Activated T-cell treated with anti-CD3 and anti-CD28 coated beads for 24 hours (primary cell): ENCODE results near the gene XIRP1.

Source experiments
- DNase-seq: peaks from one replicate; pipeline ENCODE4 v3.0.0-alpha.2; 2020; ENCODE audit warnings: low read depth

Gene XIRP1

DNA sequence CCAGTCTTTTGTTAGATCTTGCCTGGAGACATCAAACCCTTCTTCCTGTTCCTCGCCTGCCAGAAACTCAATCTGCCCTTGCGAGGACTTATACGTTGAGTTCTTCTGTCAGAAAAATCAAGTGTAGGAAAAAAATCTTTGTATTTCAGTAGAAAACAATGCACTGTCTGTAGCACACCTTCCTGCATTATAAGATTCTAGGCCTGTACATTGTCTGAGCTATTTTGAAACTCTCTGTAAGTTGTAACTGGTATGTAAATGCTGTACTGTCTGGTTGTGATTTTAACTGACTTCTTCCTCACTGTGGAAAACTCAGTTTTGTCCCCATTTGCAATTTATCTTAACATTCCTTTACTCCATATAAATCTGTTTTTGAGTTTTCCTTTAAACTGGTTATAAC, 17.7 kb upstream of the XIRP1 start:
- no peak for DNase-seq

DNA sequence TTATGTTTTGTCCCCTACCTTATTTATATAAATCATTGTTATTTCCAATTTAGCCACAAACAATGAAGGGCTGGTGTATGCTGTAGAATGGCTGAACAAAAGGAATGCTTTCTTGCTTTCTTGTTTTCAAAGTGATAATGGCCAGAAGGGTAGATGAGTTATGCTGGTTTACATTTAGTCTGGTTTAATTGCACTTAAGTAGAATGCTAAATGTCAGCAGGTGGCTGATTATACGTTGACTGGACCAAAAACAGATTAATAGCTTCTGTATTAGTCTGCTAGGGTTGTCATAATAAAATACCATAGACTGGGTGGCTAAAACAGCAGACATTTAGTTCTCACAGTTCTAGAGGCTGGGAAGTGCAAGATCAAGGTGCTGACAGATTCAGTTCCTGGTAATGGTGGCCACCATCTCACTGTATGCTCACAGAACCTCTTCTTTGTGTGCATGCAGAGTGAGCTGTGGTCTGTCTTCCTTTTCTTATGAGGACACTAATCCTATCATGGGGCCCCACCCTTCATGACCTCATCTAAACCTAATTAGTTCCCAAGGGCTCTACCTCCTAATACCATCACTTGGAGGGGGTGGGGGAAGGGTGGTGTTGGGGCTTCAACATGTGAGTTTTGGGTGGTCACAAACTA, 17.1 kb upstream of the XIRP1 start:
- DNase-seq: no peak

DNA sequence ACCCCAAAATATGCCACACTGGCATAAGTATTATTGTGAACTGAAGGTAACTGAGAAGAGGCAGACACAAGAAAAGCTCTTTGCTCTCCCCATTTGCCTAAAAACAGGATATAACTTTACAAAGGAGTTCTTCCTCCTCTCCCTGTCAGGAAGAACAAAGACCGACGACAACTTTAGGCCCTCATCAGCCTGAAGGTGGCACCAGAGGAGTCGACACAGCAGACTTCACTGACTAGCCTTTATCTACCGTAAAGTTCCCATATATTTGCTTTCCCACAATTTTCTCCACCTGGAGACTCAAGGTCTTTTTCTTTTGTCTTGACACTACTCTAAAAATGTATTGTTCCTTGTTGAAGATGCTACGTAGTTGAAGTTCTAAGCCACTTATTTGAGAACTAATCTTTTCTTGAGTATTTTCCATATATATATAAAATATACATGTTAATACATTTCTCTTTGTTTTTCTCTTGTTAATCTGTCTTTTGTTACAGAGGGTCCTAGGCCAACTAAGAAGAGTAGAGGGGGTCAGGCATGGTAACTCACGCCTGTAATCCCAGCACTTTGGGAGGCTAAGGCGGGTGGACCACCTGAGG, 16.2 kb upstream of the XIRP1 start:
- DNase-seq: peak; percentile 29

DNA sequence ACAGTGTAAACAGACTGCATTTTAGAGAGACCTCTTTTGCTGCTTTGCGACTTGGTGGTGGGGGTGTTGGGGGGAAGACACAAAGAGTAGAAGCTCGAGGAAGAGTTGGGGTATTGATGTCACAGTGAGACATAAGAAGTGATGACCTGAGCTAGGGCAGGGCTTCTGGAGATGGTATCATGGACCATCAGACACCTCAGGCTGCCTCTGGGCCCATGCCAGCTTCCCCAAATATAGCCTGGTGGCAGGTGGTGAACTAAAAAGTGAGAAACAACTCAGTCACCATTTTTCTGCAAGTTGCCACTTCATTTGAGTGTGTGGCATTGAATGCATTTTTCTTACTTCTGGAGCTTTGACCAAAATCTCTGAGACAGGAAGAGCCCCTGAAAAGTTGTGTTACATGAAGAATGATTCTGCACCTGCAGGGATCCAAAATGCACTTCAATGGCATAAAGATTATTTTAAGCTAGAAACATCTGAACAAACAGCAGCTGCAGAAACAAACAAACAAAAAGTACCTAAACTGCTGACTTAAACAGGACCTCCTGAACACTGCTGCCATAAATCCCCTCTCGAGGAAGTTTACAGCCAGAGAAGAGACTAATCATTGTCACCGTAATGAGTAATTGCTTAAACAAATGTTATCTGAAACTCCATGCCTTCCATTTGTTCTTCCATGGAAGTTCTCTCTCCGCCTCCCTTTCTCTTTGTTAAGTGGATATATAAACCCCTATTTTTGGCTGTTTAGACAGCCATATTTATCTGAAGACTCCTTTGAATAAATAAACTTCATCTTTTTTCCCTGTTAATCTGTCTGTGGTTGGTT, 15.2 kb upstream of the XIRP1 start:
- no peak for DNase-seq

DNA sequence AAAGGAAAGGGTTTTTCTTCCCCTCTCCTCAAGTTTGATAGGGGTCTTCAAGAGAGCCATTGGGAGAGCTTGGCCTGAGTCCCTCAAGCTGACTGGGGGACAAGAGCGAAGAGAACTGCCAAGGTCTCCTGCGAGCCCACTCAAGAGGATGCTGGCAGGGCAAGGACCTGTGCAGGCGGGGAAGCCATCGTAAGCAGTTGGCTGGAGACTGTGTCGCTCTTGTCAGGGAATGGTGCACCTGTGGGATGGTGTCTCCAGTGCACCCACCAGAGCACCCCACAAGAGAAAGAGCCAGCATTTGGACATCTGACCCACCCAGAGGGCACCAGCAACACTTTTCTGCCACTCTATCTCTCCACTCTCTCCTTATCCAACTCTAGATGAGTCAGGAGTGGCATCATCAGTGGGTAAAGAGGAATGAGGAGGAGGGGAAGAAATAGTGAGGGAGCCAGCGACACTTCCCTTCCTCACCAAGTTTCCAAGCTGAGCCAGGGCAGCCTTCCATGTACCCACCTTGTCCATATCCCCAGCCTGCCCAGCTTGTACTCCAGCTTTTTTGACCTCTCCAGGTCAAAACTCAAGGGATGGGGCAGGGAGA, 13.6 kb upstream of the XIRP1 start:
- no peak for DNase-seq

DNA sequence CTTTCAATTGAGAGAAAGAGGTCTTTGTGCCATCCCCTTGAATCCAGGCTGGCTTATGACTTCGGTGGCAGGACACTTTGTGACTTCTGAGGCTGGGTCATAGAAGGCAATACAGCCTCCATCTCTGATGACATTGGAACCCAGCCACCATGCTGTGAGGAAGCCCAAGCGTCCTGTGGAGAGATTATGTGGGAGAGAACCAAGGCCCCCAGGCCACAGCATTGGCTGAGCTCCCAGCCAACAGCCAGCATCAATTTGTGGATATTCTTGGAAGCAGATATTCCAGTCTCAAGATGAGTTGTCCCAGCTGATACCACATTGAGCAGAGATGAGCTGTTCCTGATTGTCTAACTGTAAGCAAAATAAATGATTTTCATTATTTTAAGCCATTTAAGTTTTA, 12.7 kb upstream of the XIRP1 start:
- DNase-seq: no peak

DNA sequence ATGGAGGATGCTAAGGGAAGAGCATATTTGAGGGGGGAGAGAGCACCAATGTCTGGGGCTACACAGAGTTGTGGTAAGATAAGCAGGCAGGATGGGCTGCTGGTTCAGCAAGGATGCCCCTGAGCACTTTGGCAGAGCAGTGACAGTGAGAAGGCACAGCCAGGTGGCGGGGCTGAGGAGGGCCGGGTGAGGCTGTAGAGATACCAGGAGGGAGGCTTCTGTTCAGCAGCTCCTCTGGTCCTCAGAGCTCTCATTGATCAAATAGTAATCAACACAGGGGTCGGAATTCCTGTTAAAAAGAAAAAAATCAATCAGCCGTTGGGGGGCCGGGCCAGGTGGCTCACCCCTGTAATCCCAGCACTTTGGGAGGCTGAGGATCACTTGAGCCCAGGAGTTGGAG, 11.5 kb upstream of the XIRP1 start:
- DNase-seq: no peak

DNA sequence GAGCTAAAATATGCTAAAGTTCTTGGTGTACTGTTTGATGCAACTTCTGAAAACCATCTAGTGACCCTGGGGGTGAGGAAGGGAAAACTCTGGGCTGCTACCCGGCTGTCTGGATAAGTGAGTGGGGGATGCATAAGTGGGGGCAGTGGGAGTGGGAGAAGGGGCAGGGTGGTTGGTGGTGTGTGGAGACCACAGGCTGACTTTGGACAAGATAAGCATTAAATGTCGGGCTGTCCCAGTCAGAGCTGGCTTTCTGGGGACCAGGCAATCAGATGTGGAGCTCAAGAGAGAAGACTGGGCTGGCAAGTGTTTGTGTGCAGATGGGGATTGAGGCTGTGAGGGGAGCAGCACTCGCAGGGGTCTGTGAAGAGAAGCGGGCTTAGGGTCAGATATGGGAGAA, 11.0 kb upstream of the XIRP1 start:
- DNase-seq: no peak

DNA sequence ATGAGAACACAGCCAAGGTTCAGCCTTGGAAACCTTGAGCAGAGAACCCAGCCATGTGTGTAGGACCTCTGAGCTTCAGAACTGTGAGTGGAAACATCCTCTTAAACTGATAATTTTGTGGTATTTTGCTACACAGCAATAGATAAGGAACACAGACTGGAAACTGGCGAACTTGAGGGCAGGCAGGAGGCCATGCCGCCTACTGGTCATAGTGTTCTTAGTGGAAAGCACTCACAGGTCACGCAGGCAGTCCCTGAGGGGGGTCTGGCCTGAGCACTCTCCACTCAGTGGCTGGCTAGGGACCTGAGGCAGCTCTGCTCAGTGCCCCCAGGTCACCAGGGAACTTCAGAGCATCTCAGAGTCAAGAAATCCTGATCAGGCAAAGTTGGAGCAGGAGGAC, 9.7 kb upstream of the XIRP1 start:
- no peak for DNase-seq

DNA sequence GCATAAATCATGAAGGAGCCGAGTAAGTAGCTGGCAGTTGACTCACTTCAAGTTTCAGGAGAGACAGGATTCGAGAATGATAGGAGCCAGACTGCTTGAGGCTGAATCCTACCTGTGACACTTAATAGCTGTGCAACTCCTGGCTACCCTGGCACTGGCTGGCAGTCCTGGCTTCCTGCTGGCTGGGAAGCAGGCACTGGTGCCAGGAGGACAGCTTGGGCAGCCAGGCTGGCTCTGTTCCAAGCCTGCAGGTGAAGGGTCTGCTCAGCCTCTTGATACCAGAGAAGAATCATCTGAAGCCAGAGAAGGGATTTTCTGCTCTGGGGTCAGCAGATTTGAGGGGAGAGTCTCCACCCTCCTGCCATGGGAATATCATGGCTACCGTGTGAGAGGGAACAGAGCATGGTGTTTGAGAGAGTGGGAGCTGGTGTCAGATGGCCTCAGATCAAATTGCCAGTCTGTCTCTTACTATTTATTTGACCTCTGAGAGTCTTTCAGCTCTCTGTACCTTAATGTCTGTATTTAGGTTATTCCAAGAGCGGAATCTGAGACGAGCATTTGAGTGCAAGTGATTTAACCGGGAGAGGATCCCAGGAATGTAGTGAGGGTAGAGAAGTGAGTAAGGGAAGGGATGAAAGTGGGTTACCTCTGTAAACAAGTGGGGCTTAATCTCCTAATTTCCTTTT, 4.4 kb upstream of the XIRP1 start:
- DNase-seq: no peak

DNA sequence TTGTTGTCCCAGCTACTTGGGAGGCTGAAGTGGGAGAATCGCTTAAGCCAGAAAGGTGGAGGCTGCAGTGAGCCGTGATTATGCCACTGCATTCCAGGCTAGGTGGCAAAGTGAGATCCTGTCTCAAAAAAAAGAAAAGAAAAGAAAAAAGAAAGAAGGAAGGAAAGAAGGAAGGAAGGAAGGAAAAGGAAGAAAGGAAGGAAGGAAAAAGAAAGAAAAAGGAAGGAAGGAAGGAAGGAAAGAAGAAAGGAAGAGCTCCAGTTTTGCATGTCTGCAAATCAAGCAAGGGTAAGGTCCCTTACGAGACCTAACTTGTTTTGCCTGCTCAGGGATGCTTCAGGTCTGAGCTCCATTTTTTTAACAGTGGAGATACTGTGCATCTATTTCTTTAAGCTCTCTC, 3.6 kb upstream of the XIRP1 start:
- DNase-seq: no peak

DNA sequence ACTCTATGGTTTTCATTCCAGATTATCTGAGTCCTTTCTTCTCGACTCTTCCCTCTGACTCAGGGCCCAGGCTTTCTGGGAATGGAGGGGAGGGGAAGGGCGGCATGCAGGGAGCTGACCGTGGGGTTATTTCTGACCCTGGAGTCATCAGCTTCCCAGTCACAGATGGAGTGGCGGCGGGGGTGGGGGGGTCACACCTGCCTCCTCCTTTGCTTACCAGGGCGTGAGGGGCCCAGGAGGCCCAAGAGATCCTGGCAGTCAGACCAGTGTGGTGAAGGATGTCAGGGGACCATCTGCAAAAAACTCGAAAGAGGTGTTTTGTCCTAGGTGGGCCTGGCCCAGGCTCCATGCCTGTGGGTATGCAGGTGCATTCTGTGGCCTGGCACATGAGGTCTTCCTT, 996 bp upstream of the XIRP1 start:
- no peak for DNase-seq

DNA sequence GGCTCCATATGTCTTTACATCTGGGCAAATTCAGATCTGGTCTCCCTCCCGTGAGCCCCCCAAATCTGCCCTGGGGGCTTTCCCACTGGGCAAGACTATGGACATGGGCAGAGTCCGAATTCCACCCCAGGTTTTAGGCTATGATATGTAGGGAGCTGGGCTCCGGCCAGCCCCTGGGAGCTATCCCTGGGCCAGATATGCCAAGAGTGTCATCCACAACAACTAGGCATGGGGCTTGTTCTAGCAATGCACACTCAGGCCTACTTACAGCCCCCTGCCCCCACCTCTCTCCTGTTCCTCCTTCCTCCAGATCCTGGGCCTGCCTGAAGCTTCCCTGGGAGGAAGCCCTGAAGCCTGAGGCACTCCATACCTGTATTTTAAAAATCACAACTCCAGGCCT, 622 bp downstream of the XIRP1 start:
- DNase-seq: no peak

DNA sequence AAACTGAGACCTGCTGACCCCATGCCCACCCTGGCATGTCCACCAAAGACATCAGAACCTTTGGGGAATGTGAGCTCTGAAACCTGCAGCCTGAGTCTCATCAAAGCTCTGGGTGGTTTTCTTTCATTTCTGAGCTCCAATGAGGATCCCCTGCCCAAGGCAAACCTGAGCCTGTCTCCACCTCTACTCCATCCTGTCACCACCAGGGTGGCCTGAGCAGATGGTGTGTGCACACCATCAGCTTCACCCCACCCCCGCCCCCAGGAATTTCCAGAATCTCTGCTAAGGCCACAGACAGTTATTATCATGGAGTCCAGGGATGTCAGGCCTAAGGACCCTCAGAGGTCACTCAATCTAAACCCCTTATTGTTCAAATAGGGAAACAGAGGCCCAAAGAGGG, 1.3 kb downstream of the XIRP1 start:
- DNase-seq: no peak

DNA sequence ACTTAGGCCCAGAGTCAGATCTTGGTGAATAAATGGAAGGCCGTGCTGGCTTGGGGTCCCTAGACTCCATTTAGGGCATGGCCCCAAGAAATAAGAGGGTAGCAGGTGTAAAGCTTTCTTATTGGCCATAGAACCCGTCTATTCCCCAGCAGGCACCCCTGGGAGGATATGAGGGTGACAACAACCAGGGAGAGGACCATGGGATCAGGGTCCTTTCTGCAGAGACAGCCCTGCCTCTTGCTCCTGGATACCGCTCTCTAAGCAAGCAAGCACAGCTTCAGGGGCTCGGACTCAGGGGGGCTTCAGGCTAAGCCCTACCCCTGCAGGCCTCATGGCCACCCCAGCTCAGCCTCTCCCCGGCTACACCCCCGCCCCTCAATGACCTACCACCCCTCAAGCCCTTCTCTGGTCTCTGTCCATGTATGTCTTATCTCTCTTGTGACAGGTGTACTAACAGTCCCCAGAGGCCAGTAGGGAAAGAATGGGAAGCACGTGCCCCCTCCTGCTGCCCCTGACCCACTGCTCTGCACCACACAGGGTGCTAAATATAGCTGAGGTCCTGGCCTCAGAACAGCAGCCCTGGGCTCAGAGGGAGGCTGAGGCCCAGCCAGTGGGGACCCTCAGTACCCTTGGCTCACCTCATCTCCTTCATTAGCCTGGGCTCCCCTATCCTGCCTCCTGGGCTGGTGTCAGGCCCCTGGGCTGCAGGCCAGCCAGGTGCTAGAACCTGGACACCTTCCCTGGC, 1.9 kb downstream of the XIRP1 start:
- DNase-seq: no peak

DNA sequence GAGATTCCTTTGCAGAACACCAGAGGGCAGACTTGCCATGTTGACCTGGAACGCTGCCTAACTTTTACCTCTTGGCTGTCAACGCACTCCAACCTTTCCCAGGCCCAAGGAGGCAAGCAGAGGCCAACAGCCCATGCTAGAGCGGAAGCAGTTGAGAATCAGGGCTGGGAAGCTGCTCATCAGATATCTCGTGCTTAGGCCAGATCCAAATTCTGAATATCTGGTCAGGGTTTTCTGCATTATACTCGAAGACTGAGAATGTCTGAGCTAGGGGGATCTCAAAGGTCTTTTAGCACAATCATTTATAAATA, 2.5 kb downstream of the XIRP1 start:
- peak; percentile 55 for DNase-seq

DNA sequence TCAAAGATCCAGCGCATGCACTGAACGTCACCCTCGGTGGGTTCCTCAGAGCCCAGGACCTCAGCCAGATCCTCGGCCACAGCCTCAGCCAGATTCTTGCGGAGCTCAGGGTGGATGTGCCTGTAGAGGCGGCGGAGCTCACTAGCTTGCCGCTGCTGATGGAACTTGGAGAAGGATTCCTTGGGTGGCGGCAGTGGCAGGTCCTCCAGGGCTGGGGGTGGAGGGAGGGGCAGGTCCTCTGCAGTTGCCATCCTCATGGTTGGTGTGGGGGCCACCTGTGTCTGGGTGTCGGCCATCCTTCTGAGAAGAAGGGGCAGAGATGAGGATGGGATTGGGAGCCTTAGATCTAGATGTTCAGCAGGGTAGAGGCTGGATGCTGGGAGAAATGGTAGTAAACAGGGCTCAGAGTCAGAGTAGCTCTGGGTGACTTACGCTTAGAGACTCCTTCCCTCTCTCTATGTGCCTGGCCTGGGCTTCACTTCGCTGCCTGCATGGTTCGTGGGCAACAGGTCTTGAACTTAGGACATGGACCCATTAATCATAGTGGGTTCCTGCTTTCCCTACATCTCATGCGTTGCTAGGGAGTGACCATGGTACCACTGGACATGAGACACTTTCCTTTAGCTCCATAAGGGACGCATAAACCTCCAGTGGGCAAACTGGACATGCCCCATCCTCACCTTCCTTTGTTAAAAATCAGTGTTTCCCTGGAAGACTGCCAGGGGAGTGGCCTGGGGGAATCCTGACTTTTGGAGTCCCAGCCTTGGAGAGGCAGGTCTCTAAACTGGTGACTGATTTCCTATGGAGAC, 3.0 kb downstream of the XIRP1 start:
- DNase-seq: no peak

DNA sequence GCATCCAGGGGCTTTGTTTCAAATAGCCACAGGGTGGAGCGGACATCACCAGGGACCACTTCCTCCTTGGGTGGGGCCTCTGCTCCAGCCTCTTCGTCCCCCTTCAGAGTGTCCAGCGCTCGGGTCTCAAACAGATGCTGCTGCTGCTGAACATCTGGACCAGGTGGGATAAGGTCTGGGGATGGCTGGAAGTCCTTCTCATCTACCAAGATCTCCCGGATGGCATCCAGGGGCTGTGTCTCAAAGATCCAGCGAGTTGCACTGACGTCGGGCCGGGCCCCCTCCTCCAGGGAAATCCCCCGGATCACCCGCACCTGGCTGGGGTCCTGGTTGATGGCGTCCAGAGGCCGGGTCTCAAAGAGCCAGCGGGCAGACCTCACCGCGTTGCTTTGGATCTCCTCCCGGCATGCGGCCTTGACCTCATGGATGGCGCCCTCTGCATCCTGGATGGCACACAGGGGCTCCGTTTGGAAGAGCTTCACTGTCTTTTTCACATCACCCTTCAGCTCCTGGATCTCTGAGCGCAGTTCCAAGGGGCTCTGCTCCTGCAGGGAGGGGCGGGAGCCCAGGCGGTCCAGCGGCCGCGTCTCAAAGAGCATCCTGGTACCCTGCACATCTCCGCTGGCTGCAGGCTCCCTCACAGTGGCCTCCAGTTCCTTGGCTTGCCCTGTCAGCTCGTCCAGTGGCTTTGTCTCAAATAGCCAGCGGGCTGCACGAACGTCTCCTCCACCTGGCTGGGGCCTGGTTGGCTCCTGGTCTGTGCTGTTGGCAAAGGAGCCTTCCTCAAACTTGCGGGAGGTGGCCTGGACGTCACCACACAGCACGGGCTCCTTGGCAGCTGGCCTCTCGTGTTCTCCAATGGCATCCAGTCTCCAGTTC, 3.9 kb downstream of the XIRP1 start:
- no peak for DNase-seq

DNA sequence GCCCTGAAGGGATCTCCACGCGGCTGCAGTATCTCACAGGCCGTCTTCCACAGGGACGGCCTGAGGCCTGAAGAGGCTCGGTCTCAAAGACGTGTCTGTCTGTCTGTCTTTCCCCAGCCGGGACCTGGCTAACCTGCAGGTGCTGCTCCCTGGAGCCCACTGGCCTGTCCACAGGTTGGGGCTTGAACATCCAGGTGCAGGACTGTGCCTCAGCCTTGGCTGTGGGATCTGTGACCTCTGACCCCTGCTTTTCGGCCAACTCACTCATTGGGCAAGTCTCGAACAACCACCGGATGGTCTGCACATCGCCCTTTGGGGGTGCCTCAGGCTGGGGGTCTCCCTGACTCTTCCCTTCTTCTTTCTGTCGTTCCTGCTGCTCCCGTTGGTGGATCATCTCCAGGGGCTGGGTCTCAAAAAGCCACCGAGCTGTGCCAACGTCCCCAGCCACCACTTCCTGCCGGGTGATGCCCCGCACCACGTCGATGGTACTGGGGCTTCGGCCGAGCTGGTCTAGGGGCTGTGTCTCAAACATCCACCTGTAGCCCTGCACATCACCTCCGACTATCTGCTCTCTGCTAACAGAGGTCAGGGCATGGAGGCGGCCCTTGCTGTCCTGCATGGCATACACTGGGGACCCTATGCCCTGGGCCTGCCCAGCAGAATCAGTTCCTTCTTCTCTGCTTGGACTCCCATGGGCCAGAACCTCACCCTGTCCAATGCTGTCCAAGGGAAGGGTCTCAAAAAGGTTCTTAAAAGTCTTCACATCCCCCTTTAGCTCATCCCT, 4.8 kb downstream of the XIRP1 start:
- no peak for DNase-seq
